ENCODE measurements around the gene RBM8A.

RBM8A gene

DNA sequence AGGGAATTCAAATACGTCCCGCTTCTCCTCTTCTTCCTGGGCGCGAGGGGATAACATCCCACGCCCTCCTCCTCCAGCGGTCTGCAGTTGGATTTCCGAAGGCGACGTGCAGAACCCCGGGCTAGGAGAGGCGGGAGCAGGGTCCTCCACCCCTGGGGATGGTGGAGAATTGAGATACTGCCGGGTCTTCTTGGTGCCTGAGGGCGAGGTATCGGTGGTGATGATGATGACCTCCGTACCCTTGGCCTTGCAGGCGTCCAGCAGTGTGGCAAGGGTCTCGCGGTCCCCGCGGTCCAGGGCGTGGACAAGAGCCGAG, 33.8 kb upstream of the RBM8A start:
- in situ Hi-C loops (cut with HindIII; ENCODE audit: low sequenced_read_pairs): no loop called here
- TF ChIP-seq, protein P1, sequence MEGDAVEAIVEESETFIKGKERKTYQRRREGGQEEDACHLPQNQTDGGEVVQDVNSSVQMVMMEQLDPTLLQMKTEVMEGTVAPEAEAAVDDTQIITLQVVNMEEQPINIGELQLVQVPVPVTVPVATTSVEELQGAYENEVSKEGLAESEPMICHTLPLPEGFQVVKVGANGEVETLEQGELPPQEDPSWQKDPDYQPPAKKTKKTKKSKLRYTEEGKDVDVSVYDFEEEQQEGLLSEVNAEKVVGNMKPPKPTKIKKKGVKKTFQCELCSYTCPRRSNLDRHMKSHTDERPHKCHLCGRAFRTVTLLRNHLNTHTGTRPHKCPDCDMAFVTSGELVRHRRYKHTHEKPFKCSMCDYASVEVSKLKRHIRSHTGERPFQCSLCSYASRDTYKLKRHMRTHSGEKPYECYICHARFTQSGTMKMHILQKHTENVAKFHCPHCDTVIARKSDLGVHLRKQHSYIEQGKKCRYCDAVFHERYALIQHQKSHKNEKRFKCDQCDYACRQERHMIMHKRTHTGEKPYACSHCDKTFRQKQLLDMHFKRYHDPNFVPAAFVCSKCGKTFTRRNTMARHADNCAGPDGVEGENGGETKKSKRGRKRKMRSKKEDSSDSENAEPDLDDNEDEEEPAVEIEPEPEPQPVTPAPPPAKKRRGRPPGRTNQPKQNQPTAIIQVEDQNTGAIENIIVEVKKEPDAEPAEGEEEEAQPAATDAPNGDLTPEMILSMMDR (IDR thresholded peaks at IDR 0.05; ENCODE audit: low read depth, low read length): no peak
- DNase-seq (ENCODE audit: low read depth, low spot score): no peak
- H3K4me3 ChIP-seq (ENCODE audit: low read depth, low read length): peak overlapping the region; percentile 63

DNA sequence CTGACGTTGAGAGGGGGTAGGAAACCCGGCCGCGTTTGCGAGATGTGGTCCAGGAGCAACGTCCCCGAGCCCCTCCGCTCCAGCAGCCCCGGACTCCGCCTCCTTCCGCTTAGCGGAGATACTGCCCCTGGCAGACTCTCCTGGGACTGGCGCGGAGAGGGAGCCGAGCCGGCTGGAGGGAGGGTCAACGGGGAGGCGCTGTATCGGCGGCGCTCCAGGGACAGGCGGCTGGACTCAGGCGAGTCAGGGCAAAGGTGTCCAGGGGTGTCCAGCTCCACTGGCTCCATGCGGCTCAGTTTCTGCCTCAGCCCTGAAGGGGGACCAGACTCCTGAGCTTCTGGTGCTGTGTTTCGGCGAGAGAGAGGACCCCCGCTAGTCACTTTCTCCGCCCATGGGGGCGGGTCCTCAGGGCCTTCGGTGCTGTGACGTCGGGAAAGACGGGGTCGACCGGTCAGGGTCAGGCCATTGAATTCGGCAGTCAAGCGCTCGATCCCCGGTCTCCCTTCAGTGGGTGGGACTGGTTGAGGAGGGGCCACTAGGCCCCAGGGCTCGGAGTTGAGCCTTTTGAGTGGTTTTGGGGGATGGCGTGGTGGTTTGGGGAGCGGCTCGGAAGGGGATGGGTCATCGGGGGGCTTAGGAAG, 33.3 kb upstream of the RBM8A start:
- DNase-seq (ENCODE audit: low read depth, low spot score): peak; percentile 58
- in situ Hi-C loops (cut with HindIII; ENCODE audit: low sequenced_read_pairs): no loop called here
- peak overlapping the region; percentile 63 for H3K4me3 ChIP-seq (ENCODE audit: low read depth, low read length)
- TF ChIP-seq, protein P1 (IDR thresholded peaks at IDR 0.05; ENCODE audit: low read depth, low read length): peak; percentile 26

DNA sequence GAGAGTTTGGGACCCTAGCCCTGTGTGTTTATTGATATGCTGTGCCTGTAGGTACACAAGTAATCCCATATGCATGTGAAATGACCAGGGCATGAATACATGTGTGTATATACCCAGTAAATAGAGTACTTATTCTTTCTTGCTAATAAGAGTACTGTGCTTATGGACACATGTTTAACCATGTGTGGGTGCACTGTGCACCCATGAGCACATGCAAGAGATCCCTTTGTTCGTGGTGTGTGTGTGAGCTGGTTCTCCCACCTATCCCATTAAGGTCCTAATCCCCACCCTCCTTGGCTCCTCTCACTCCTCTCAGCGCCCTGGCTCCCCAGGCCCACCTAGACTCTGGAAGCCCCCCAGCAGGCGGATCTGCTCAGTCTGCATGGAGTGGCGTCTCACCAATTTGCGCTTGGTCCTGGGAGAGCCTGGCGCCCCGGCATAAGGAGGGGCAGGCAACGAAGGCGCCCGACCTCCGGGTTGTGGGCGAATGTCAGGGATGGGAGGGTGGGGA, 32.7 kb upstream of the RBM8A start:
- peak overlapping the region; percentile 63 for H3K4me3 ChIP-seq (ENCODE audit: low read depth, low read length)
- TF ChIP-seq, protein P1 (IDR thresholded peaks at IDR 0.05; ENCODE audit: low read depth, low read length): no peak
- no peak for DNase-seq (ENCODE audit: low read depth, low spot score)

DNA sequence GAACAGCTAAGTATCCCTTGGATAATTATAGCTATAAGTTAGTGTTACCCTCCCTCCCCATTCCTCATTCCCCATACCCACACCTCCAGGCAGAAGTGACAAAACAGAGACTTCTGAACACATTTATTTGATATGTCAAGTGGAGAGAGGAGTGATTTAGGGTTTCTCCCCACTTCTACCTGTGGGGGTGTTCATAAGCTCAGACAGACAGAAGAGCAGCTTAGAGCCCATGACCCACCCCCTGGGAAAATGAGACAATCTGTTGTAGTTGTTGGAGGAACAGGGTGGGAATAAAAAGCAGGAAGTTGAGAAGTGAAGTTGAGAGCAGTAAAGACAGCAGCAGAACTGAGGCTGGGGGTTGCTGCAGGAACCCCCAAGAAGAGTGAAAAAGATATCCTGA, 32.0 kb upstream of the RBM8A start:
- TF ChIP-seq, protein P1 (IDR thresholded peaks at IDR 0.05; ENCODE audit: low read depth, low read length): no peak
- no peak overlapping the region for H3K4me3 ChIP-seq (ENCODE audit: low read depth, low read length)
- DNase-seq (ENCODE audit: low read depth, low spot score): no peak
- in situ Hi-C loops (cut with HindIII; ENCODE audit: low sequenced_read_pairs): no loop called here

More for the DNA sequence above, 32.7 kb upstream of the RBM8A start:
- in situ Hi-C loops (cut with HindIII; ENCODE audit: low sequenced_read_pairs): no loop called here

DNA sequence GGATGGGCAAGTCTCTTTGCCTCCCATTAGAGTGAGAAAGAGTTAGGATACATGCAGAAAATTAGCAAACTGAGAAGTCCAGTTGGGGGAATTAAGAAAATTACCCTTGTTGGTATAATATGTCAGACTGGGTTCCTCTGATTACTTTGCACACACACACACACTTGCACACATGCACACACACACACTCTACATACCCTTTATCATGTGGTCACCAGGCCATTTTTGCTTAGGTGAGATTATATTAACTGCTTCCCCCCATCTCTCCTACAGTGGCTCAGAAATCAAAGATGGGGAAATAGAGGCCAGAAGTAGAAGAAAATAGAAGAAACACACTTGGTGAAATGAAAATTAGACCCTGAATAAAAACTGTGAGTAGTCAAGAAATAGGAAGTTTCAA, 31.4 kb upstream of the RBM8A start:
- TF ChIP-seq, protein P1 (IDR thresholded peaks at IDR 0.05; ENCODE audit: low read depth, low read length): no peak
- H3K4me3 ChIP-seq (ENCODE audit: low read depth, low read length): no peak overlapping the region
- in situ Hi-C loops (cut with HindIII; ENCODE audit: low sequenced_read_pairs): no loop called here
- DNase-seq (ENCODE audit: low read depth, low spot score): no peak

DNA sequence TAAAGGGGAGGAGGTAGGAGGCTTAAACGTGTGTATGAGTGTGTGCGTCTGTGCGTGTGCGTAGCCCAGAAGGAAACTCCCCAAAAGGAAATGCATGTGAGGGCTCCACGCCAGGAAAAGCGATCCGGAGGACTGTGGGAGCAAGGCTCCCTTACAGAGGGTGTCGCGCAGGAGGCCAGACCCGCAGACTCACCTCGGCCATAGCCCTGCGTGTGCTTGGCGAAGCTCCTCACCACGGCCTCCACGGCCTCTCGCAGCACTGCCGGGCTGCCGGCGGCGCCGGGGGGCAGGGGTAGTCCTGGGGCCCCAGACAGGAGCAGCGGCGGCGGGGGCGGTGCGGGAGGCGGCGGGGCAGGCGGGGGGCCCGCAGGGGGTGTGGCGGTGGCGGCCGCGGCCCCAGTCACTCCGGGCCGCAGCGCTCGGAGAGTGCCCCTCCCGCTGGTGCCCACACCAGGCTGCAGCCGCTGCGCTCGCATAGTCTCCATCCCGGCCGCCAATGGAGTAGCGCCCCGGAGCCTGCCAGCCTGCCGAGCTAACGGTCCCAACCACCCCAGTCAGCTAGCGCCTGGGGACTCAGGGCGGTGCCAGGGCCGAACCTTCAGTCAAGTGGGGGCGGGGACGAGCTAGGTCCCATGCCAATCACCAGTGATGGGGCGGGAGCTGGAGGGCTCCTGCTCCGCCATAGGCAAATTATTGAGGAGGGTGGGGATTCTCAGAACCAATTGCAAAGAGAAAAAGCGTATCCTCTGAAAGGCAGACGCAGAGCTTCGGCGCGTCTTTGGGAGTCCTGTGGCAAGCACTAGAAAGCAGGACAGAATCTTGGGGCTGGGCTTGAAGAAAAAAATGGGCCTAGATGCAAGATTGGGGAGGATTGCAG, 30.4 kb upstream of the RBM8A start, which contains the start of gene LIX1L:
Gene LIX1L, minus strand, starts transcription at position 575 of the 877 bp plus-strand sequence. Its CDS starts 90 bp downstream, at position 485.
- H3K4me3 ChIP-seq (ENCODE audit: low read depth, low read length): peak within 1 kb of the TSS; percentile 70
- peak; percentile 98 for DNase-seq (ENCODE audit: low read depth, low spot score)
- in situ Hi-C loops (cut with HindIII; ENCODE audit: low sequenced_read_pairs): no loop called here
- TF ChIP-seq, protein P1 (IDR thresholded peaks at IDR 0.05; ENCODE audit: low read depth, low read length): no peak
